Astrocyte (in vitro differentiated cells and primary cell): ENCODE results near the gene NKD1.

Experiments used
- CTCF ChIP-seq: IDR thresholded peaks from 2 replicates; pipeline ENCODE4 v1.5.1; 2011; ENCODE audit warnings: low read depth, mild to moderate bottlenecking, inconsistent platforms, low read length, moderate library complexity; ENCODE audit not compliant: insufficient read depth
- EZH2 ChIP-seq: IDR thresholded peaks from 2 replicates; pipeline ENCODE4 v1.6.1; 2012; ENCODE audit warnings: mild to moderate bottlenecking, low read length, inconsistent platforms; ENCODE audit not compliant: insufficient read depth

GRCh38 chr16:50602531-50603205 lies 54.5 kb downstream of the NKD1 start:
- no peak for TF ChIP-seq CTCF
- no peak for TF ChIP-seq EZH2
